ENCODE data around the gene GRK3.

DNA sequence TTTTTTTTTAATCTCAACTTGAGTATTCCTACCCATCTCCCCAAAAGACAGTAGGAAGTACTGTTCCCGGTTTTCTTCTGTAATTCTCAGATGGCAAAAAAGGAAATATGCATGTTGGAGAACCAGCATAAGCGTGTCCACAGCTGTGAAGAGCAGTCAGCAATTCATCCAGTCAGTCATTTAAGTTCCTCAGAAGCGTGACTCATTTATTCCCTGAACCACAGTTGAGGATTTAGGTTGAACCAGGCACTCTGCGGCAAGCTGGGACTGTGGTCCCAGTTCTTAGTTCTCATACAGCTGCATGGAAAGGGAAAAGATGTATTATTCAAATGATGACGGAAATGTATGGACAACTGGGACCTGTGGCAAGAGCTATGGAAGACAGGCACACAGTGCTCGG, 116.5 kb downstream of the GRK3 start:
- no peak for TF ChIP-seq JUND (IDR thresholded peaks at IDR 0.05; ENCODE audit: low read depth, low read length)
- no peak for TF ChIP-seq SMAD1 (IDR thresholded peaks at IDR 0.05; ENCODE audit: low read depth, partially characterized antibody)
- TF ChIP-seq, protein P1, sequence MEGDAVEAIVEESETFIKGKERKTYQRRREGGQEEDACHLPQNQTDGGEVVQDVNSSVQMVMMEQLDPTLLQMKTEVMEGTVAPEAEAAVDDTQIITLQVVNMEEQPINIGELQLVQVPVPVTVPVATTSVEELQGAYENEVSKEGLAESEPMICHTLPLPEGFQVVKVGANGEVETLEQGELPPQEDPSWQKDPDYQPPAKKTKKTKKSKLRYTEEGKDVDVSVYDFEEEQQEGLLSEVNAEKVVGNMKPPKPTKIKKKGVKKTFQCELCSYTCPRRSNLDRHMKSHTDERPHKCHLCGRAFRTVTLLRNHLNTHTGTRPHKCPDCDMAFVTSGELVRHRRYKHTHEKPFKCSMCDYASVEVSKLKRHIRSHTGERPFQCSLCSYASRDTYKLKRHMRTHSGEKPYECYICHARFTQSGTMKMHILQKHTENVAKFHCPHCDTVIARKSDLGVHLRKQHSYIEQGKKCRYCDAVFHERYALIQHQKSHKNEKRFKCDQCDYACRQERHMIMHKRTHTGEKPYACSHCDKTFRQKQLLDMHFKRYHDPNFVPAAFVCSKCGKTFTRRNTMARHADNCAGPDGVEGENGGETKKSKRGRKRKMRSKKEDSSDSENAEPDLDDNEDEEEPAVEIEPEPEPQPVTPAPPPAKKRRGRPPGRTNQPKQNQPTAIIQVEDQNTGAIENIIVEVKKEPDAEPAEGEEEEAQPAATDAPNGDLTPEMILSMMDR (IDR thresholded peaks at IDR 0.05 in 2 of 3, conservative IDR thresholded peaks at IDR 0.05 in 1 of 3; ENCODE audit: control insufficient read depth in 2 of 3, extremely low read depth in 1 of 3, insufficient read depth in 1 of 3, low read depth in 3 of 3, low read length in 3 of 3), result no peak

Measured in GM12878 (cell line).